Peyer's patch (tissue), 4 donors: ENCODE data around the gene EDARADD. TPM values are rescaled to one million over a fixed set of nuclear protein-coding genes. Genes with fewer than 3 reads are reported as not detected.
A peak's percentile ranks its signal among the peaks of the same experiment; 100 is the strongest.
"Not testable (repeated sequence)": the region's sequence is repeated elsewhere in the genome, so short reads cannot be mapped to it uniquely, and the experiment has no call there.

Experiments
- DNase-seq, 3 donors: peaks; one replicate each; pipeline ENCODE4 v3.0.0-alpha.2; 2017 to 2019
- H3K27ac ChIP-seq, 4 donors: fragments of 200-600 bp; sonication (generic); one replicate each; pipeline ENCODE4 v1.5.1; 2016 to 2019
- H3K27me3 ChIP-seq, 2 donors: fragments of 200-600 bp; sonication (generic); one replicate each; pipeline ENCODE4 v1.5.1; 2019
- H3K36me3 ChIP-seq, 3 donors: fragments of 200-600 bp; sonication (generic); one replicate each; pipeline ENCODE4 v1.5.1; 2016 to 2019
- H3K4me1 ChIP-seq, 4 donors: fragments of 200-600 bp; sonication (generic); one replicate each; pipeline ENCODE4 v1.5.1; 2016 to 2019
- H3K4me3 ChIP-seq, 4 donors: fragments of 200-600 bp; sonication (generic); 1 replicate in 3 of 4; 2 replicates in 1 of 4; pipeline ENCODE4 v1.5.1; 2016 to 2019; ENCODE audit warnings: mild to moderate bottlenecking in 1 of 4
- H3K9me3 ChIP-seq, 4 donors: fragments of 200-600 bp; sonication (generic); one replicate each; pipeline ENCODE4 v1.5.1; 2016 to 2019; ENCODE audit warnings: mild to moderate bottlenecking in 1 of 4
- POLR2A ChIP-seq, 2 donors: fragments of 450-650 bp; IDR thresholded peaks; one replicate each; pipeline ENCODE4 v1.5.1; 2017; ENCODE audit warnings: antibody characterized with exemption in 2 of 2, mild to moderate bottlenecking in 2 of 2, moderate library complexity in 2 of 2
- total RNA-seq, 4 donors: library from RNA; depleted of rRNA; stranded (reverse); fragments of >200 nt; gene quantifications; one replicate each; pipeline ENCODE4 v1.1.0, GENCODE V29; 2016
- TF ChIP-seq, protein P1 (sequence below), 6 experiments: fragments of 450-650 bp in 4 of 6; fragments of 200-600 bp in 2 of 6; sonication (generic) in 1 of 6; IDR thresholded peaks; one replicate each; pipeline ENCODE4 v1.5.1; 2017 to 2019; ENCODE audit warnings: antibody characterized with exemption in 6 of 6, mild to moderate bottlenecking in 3 of 6, moderate library complexity in 1 of 6

The EDARADD gene
- total RNA-seq, 4 donors from 2014 or later: not detected

DNA sequence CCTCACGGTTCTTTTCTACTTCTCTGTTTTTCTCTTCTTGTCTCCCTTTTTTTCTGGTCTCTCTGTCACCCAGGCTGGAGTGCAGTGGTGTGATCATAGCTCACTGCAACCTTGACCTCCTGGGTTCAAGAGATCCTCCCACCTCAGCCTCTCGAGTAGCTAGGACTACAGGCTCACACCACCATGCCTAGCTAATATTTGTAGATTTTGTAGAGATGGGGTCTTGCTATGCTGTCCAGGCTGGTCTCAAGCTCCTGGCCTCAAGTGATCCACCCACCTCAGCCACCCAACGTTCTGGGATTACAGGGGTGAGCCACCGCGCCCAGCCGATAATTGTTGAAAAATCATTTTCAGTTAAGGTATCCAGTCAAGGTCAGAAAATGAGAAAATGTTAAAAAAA is 103.8 kb downstream of the EDARADD start:
- H3K4me3 ChIP-seq: no peak overlapping the region
- H3K27me3 ChIP-seq: no peaks in the 10 kb centered on the region
- no peaks in the 10 kb centered on the region for H3K9me3 ChIP-seq
- no peak overlapping the region for H3K27ac ChIP-seq
- no peaks in the 10 kb centered on the region for H3K4me1 ChIP-seq
- no peak for TF ChIP-seq POLR2A (IDR thresholded peaks at IDR 0.05)
- no peak for DNase-seq
- H3K36me3 ChIP-seq: no peaks in the 10 kb centered on the region

DNA sequence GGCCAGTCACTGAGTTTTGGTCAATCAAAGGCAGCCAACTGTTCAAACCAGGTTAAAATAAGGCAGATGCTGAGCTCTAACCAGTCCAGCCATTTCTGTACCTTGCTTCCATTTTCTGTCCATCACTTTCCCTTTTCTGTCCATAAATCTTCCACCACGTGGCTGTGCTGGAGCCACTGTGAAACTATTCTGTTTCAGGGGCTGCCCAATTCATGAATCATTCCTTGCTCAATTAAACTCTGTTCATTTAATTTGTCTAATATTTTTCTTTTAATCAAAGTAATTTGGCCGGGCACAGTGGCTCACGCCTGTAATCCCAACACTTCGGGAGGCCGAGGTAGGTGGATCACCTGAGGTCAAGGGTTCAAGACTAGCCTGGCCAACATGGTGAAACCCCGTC is 107.0 kb downstream of the EDARADD start:
- H3K36me3 ChIP-seq: no peaks in the 10 kb centered on the region
- no peaks in the 10 kb centered on the region for H3K9me3 ChIP-seq
- H3K27ac ChIP-seq: no peak overlapping the region
- DNase-seq: no peak
- no peaks in the 10 kb centered on the region for H3K27me3 ChIP-seq
- H3K4me1 ChIP-seq: no peaks in the 10 kb centered on the region
- no peak overlapping the region for H3K4me3 ChIP-seq
- TF ChIP-seq POLR2A (IDR thresholded peaks at IDR 0.05): no peak
- TF ChIP-seq, protein P1, sequence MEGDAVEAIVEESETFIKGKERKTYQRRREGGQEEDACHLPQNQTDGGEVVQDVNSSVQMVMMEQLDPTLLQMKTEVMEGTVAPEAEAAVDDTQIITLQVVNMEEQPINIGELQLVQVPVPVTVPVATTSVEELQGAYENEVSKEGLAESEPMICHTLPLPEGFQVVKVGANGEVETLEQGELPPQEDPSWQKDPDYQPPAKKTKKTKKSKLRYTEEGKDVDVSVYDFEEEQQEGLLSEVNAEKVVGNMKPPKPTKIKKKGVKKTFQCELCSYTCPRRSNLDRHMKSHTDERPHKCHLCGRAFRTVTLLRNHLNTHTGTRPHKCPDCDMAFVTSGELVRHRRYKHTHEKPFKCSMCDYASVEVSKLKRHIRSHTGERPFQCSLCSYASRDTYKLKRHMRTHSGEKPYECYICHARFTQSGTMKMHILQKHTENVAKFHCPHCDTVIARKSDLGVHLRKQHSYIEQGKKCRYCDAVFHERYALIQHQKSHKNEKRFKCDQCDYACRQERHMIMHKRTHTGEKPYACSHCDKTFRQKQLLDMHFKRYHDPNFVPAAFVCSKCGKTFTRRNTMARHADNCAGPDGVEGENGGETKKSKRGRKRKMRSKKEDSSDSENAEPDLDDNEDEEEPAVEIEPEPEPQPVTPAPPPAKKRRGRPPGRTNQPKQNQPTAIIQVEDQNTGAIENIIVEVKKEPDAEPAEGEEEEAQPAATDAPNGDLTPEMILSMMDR (IDR thresholded peaks at IDR 0.05): no peak

DNA sequence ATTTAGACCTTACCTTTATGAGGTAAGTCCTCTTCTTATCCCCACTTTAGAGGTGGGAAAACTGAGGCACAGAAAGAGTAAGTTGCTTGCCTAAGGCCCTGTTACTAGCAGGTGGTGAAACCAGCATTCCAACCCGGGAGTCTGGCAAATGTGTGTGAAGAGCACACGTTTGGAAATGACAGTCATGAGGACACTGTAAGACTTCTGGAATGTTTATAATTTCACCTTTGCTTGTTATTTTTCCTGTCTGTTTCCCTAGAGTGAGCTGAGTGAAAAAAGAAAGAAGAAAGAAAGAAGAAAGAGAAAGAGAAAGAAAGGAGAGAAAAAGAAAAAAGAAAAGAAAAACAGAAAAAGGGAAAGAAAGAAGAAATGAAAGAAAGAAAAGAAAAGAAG is 108.5 kb downstream of the EDARADD start:
- no peaks in the 10 kb centered on the region for H3K9me3 ChIP-seq
- H3K4me3 ChIP-seq: no peak overlapping the region
- TF ChIP-seq, protein P1 (IDR thresholded peaks at IDR 0.05): no peak
- no peak for TF ChIP-seq POLR2A (IDR thresholded peaks at IDR 0.05)
- no peak for DNase-seq
- H3K27me3 ChIP-seq: no peaks in the 10 kb centered on the region
- H3K36me3 ChIP-seq: no peaks in the 10 kb centered on the region
- no peaks in the 10 kb centered on the region for H3K4me1 ChIP-seq
- no peak overlapping the region for H3K27ac ChIP-seq

DNA sequence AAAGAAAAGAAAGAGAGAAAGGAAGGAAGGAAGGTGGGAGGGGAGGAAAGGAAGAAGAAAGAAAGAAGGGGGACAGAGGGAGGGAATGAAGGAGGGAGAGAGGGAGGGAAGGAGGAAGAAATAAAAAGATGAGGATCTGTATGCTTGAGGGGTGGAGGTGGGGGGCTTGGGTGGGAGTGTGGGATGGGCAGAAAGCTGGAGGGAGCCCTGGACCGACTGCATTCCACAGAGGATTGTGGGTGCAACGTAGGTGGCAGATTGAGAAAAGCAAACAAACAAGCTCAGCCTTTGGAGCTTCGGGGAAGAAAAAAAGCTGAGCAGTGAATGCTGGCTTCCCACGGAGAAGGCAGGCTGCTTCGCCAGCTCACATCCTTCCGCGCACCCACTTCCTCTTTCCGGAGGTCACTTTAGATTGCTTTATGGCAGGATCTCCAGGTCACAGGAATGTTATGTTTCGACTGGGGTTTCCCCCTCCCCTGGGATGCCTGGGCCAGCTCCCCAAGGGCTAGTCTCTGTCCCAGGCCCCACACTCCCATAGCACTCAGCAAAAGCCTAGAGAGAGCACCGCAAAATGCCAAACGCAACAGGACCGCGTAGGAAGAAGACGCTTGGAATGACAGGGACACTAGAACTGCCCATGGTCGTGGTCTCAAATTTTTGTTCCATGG is 109.0 kb downstream of the EDARADD start:
- peak overlapping the region in 1 of 4 donors; percentile 25 for H3K27ac ChIP-seq
- no peaks in the 10 kb centered on the region for H3K9me3 ChIP-seq
- H3K27me3 ChIP-seq: no peaks in the 10 kb centered on the region
- H3K4me3 ChIP-seq: peak overlapping the region in 2 of 4 donors; percentile 32 to 41
- no peaks in the 10 kb centered on the region for H3K4me1 ChIP-seq
- TF ChIP-seq POLR2A (IDR thresholded peaks at IDR 0.05): no peak
- TF ChIP-seq, protein P1 (IDR thresholded peaks at IDR 0.05): no peak
- DNase-seq: peak in 1 of 3 donors; percentile 73
- H3K36me3 ChIP-seq: no peaks in the 10 kb centered on the region

DNA sequence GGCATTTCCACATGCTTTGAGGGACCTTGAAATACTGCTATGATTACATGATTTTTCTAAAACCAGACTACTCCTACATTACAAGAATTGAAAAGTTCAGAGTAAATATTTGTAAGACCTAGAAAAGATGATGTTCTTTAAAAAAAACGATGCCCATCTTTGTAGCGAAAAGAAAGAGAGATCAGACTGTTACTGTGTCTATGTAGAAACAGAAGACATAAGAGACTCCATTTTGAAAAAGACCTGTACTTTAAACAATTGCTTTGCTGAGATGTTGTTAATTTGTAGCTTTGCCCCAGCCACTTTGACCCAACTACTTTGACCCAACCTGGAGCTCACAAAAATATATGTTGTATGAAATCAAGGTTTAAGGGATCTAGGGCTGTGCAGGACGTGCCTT is 110.3 kb downstream of the EDARADD start:
- not testable (repeated sequence) for DNase-seq, H3K27me3 ChIP-seq, H3K4me3 ChIP-seq, H3K36me3 ChIP-seq, H3K27ac ChIP-seq, H3K9me3 ChIP-seq, H3K4me1 ChIP-seq

DNA sequence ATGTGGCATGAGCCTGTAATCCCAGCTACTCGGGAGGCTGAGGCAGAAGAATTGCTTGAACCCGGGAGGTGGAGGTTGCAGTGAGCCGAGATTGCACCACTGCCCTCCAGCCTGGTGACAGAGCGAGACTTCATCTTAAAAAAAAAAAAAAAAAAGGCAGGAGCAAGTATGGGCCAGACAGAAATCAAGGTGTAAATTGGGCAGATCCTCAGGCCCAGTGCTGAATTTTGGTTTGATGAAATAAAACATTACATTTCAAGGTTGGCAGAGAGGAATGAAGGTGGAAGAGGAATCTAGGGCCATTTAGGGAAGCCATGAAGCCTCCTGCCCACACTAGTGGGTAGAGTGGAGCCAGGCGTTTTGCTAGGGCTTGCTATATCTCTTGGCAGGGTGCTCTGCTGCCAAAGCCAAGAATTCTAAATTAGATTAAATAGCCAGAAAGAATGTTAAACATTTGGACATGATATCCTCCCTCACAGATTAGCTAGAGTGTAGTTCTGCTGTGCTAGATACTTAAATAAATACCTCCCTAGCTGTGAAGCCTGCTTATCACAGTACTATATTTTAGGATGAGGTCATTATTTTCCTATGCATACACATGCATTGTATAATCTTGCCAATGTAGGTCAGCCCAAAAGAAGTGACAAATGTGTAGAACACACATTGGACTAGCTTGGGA is 113.1 kb downstream of the EDARADD start:
- Histone ChIP-seq H3K4me1 (peaks cover 0 to 6% (median 0%) of the 10 kb centered on the region in 4 donors), H3K4me3 (no peak overlapping the region), H3K9me3 (no peaks in the 10 kb centered on the region), H3K27ac (no peak overlapping the region), H3K27me3 (no peaks in the 10 kb centered on the region), H3K36me3 (no peaks in the 10 kb centered on the region)
- TF ChIP-seq, protein P1 (IDR thresholded peaks at IDR 0.05): no peak
- no peak for TF ChIP-seq POLR2A (IDR thresholded peaks at IDR 0.05)
- no peak for DNase-seq
